HCT116 (cell line): Measurements from ENCODE around the gene POFUT2.

Source experiments
- CBX3 ChIP-seq: IDR thresholded peaks from 2 replicates; pipeline ENCODE4 v1.6.1; 2012; ENCODE audit warnings: low read depth
- CTCF ChIP-seq, 3 experiments: fragments of 200-600 bp in 1 of 3; sonication (generic) in 1 of 3; IDR thresholded peaks in 2 of 3; conservative IDR thresholded peaks in 1 of 3; 2 replicates each; pipeline ENCODE4 v1.5.1; 2012 to 2017; ENCODE audit warnings: low read depth in 2 of 3, low read length in 2 of 3, antibody characterized with exemption in 1 of 3, borderline replicate concordance in 1 of 3, control low read depth in 1 of 3, mild to moderate bottlenecking in 1 of 3, mixed read lengths in 1 of 3, mixed run types in 1 of 3, moderate library complexity in 1 of 3; ENCODE audit not compliant: insufficient read depth in 1 of 3
- POLR2AphosphoS5 ChIP-seq: IDR thresholded peaks from 2 replicates; pipeline ENCODE4 v1.6.1; 2011; ENCODE audit warnings: mild to moderate bottlenecking, low read depth, low read length, moderate library complexity
- TF ChIP-seq, protein P1 (sequence below): IDR thresholded peaks from 2 replicates; pipeline ENCODE4 v1.6.1; 2012

- TF ChIP-seq CBX3 (no peak), CTCF (IDR thresholded peaks at IDR 0.05 in 2 of 3, conservative IDR thresholded peaks at IDR 0.05 in 1 of 3; ENCODE audit: borderline replicate concordance in 1 of 3, insufficient read depth in 1 of 3, low read depth in 2 of 3, low read length in 2 of 3) (no peak), POLR2AphosphoS5 (no peak)
- TF ChIP-seq, protein P1, sequence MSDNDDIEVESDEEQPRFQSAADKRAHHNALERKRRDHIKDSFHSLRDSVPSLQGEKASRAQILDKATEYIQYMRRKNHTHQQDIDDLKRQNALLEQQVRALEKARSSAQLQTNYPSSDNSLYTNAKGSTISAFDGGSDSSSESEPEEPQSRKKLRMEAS = no peak
Observed at GRCh38 chr21:45219517-45219916, 68.2 kb downstream of the POFUT2 start.
